DMS53 treated with DMSO at 0.1 percent for 48 hours (cell line): Measurements from ENCODE around the gene BCAR1.
"Not testable (repeated sequence)": the region's sequence is repeated elsewhere in the genome, so short reads cannot be mapped to it uniquely, and the experiment has no call there.

Experiments used
- DNase-seq: peaks from one replicate; lab custom pipeline; 2025; ENCODE audit not compliant: unreplicated experiment; lab: John Stamatoyannopoulos, UW

BCAR1 gene

GRCh38 chr16:75256059-75256571 is 4.7 kb upstream of the BCAR1 start:
- no peak for DNase-seq

GRCh38 chr16:75254359-75254837 is 3.0 kb upstream of the BCAR1 start:
- no peak for DNase-seq

GRCh38 chr16:75252946-75253911 is 1.8 kb upstream of the BCAR1 start:
- DNase-seq: no peak

- no peak for DNase-seq
Observed at GRCh38 chr16:75252049-75252864, 833 bp upstream of the BCAR1 start.

GRCh38 chr16:75250809-75251279 is 580 bp downstream of the BCAR1 start:
- DNase-seq: peak; percentile 44

GRCh38 chr16:75250089-75250808 is 1.2 kb downstream of the BCAR1 start:
- no peak for DNase-seq

- DNase-seq: no peak
Observed at GRCh38 chr16:75249441-75249840, 2.0 kb downstream of the BCAR1 start.

GRCh38 chr16:75248536-75249380 is 2.7 kb downstream of the BCAR1 start:
- no peak for DNase-seq

- DNase-seq: no peak
Observed at GRCh38 chr16:75248142-75248535, 3.3 kb downstream of the BCAR1 start.

GRCh38 chr16:75247249-75247648 is 4.2 kb downstream of the BCAR1 start:
- no peak for DNase-seq

- no peak for DNase-seq
Observed at GRCh38 chr16:75246504-75247205, 4.8 kb downstream of the BCAR1 start.

GRCh38 chr16:75244844-75245758 is 6.3 kb downstream of the BCAR1 start:
- DNase-seq: no peak

- no peak for DNase-seq
Observed at GRCh38 chr16:75244225-75244809, 7.1 kb downstream of the BCAR1 start.

GRCh38 chr16:75243667-75244224 is 7.7 kb downstream of the BCAR1 start:
- DNase-seq: no peak

- DNase-seq: not testable (repeated sequence)
Observed at GRCh38 chr16:75242436-75243078, 8.9 kb downstream of the BCAR1 start.

- DNase-seq: no peak
Observed at GRCh38 chr16:75241955-75242354, 9.5 kb downstream of the BCAR1 start.

GRCh38 chr16:75241412-75241811 is 10.0 kb downstream of the BCAR1 start:
- no peak for DNase-seq
